ENCODE results near the gene TFB1M.

Gene TFB1M

DNA sequence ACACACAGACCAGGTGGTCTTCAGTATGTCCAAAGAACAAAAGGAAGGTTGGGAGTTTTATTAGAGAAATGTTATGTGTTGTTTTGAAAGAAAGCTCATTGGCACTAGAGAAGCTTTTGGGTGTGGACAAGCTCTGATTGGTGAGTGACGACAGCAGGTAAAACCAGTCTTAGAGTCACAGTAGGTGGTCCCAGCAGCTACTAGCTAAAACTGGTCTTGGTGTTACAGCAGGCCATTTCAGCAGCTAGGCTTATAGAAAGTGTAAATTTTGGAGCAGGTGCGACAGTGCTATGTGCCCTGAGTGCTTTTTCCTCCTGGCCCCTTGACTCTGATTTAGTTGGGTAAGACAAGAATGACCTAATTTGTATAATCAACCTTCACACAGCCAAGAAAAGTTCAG, 46.9 kb downstream of the TFB1M start:
- TF ChIP-seq POLR2AphosphoS5 (IDR thresholded peaks at IDR 0.05; ENCODE audit: borderline replicate concordance, low read depth, low read length) (no peak), EZH2 (IDR thresholded peaks at IDR 0.05) (no peak), FOXP2 (optimal IDR thresholded peaks at IDR 0.05; ENCODE audit: control extremely low read depth, extremely low read length, insufficient read depth) (no peak)
- no peak for DNase-seq (ENCODE audit: low read depth, low spot score)
- Histone ChIP-seq H3K9ac (ENCODE audit: insufficient read length) (no peak overlapping the region), H3K4me3 (no peak overlapping the region), H3K9me3 (ENCODE audit: low read depth, low read length) (no peaks in the 10 kb centered on the region), H3K27ac (no peak overlapping the region; the same call in 1 of the 2 replicates), H3K36me3 (ENCODE audit: insufficient read depth, low read length) (peaks cover 23% of the 10 kb centered on the region)

DNA sequence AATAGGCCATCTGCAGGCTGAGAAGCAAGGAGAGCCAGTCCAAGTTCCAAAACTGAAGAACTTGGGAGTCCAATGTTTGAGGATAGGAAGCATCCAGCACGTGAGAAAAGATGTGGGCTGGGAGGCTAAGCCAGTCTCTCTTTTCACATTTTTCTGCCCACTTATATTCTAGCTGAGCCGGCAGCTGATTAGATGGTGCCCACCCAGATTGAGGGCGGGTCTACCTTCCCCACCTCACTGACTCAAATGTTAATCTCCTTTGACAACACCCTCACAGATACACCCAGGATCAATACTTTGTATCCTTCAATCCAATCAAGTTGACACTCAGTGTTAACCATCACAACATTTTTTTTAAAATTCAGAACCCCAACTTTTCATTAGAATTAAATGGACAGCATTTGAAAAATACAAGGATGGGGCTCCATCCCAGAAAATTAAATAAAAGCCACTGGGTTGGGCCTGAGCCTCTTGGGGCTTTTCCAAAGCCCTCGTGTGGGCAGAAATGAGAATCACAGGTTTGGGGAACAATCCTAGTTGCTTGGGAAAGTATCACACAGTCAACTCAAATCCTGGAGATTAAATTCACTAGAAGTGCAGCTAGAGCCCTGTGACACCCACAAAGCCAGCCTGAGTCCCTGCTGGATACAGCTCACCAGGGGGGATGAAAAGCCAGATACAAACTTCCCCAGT, 48.3 kb downstream of the TFB1M start:
- TF ChIP-seq EZH2 (IDR thresholded peaks at IDR 0.05) (no peak), POLR2AphosphoS5 (IDR thresholded peaks at IDR 0.05; ENCODE audit: borderline replicate concordance, low read depth, low read length) (no peak), FOXP2 (optimal IDR thresholded peaks at IDR 0.05; ENCODE audit: control extremely low read depth, extremely low read length, insufficient read depth) (no peak)
- Histone ChIP-seq H3K36me3 (ENCODE audit: insufficient read depth, low read length) (peaks cover 25% of the 10 kb centered on the region), H3K4me3 (no peak overlapping the region), H3K9me3 (ENCODE audit: low read depth, low read length) (no peaks in the 10 kb centered on the region), H3K27ac (no peak overlapping the region), H3K9ac (ENCODE audit: insufficient read length) (no peak overlapping the region)
- DNase-seq (ENCODE audit: low read depth, low spot score) = no peak

DNA sequence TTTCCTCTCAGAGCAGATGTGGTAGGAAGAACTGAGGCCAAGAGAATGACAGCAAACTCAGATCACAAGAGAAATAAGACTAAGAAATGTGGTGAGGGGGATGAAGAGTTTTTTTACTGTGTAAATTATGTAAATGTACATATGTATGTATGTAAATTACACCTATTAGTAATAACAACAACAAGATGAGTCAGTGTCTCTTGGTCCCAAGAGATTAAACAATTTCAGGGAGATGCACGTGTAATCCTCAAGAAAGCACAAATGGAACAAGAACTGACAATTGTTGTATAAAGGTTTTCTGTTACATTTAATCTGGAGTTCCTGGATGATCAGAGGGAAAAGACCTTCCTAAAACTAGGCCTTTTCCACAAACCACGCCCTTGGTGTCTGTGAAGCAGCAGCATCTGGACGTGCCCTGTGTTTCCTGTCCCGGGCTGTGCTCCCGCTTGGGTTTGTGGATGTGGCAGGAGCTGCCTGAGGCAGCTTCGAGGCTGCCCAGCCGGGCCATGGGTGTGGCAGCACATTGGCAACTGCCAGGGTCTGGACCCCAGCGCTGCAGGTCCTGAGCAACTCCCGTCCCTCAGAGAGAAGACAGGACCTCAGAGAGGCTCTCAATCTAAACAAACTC, 49.5 kb downstream of the TFB1M start:
- Histone ChIP-seq H3K36me3 (ENCODE audit: insufficient read depth, low read length) (peaks cover 33% of the 10 kb centered on the region), H3K27ac (no peak overlapping the region), H3K4me3 (no peak overlapping the region), H3K9me3 (ENCODE audit: low read depth, low read length) (no peaks in the 10 kb centered on the region), H3K9ac (ENCODE audit: insufficient read length) (no peak overlapping the region)
- DNase-seq (ENCODE audit: low read depth, low spot score) = no peak
- TF ChIP-seq FOXP2 (optimal IDR thresholded peaks at IDR 0.05; ENCODE audit: control extremely low read depth, extremely low read length, insufficient read depth) = no peak
- TF ChIP-seq POLR2AphosphoS5 (IDR thresholded peaks at IDR 0.05; ENCODE audit: borderline replicate concordance, low read depth, low read length) = no peak
- TF ChIP-seq EZH2 (IDR thresholded peaks at IDR 0.05) = no peak

DNA sequence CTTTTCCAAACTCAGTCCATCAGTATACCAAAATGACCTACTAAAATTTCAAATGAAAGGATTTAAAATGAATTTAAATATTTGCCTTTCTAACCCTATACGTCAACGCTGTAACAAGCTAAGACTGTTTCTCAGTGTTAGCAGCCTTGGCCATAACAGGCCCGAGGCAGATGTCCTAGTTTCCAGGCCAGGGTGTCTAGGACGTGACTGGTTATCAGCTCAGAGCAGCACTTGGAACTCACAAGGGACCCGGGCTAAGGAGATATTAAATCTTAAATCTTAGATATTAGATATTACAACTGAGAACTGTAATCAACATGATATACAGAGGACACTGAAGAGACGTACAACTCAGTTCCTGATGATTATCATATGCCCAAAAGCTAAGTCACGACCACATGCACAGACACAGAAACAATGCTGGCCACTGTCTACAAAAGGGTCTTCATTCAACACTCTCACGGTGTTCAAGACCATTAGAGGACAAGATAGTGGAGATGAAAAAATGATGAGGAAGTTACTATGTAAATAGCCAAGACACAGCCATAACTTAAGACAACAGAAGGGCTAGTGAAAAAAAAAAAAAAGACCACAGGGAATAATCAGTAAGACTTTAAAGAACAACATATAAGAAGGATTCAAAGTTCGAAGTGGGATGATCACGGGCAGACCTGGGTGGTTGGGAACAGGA, 50.8 kb downstream of the TFB1M start, which contains the start of gene CLDN20:
Gene CLDN20 (plus strand): TSS at position 641 of the 691 bp plus-strand sequence. CDS start 11,707 bp downstream, outside the sequence.
- no peak for TF ChIP-seq FOXP2 (optimal IDR thresholded peaks at IDR 0.05; ENCODE audit: control extremely low read depth, extremely low read length, insufficient read depth)
- no peak for TF ChIP-seq POLR2AphosphoS5 (IDR thresholded peaks at IDR 0.05; ENCODE audit: borderline replicate concordance, low read depth, low read length)
- TF ChIP-seq EZH2 (IDR thresholded peaks at IDR 0.05) = no peak
- no peak within 1 kb of the TSS for H3K9ac ChIP-seq (ENCODE audit: insufficient read length)
- no peaks in the 10 kb centered on the region for H3K9me3 ChIP-seq (ENCODE audit: low read depth, low read length)
- no peak for DNase-seq (ENCODE audit: low read depth, low spot score)
- H3K4me3 ChIP-seq = no peak within 1 kb of the TSS
- no peak within 1 kb of the TSS for H3K27ac ChIP-seq
- peaks cover 44% of the 10 kb centered on the region for H3K36me3 ChIP-seq (ENCODE audit: insufficient read depth, low read length)

DNA sequence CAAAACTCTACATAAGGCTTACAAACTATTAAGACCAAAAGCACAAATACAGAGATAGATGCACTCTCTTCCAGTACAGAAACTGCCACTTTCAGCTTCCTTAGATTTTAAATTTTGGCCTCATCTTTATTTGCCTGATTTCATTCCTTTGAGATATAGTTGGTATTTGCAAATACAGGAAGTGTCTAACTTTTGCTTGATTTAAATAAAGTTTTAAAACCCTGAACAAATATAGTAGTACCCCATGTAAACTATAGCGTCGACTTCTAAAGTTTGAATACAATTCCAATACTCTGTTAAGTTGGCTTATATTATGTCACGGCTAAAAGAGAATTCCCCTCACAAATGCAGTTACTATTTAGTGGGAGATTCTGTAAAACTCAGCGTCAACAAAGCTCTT, 51.6 kb downstream of the TFB1M start:
- TF ChIP-seq POLR2AphosphoS5 (IDR thresholded peaks at IDR 0.05; ENCODE audit: borderline replicate concordance, low read depth, low read length) (no peak), EZH2 (IDR thresholded peaks at IDR 0.05) (no peak), FOXP2 (optimal IDR thresholded peaks at IDR 0.05; ENCODE audit: control extremely low read depth, extremely low read length, insufficient read depth) (no peak)
- DNase-seq (ENCODE audit: low read depth, low spot score) = no peak
- H3K27ac ChIP-seq = no peak overlapping the region
- H3K9ac ChIP-seq (ENCODE audit: insufficient read length) = no peak overlapping the region
- peaks cover 49% of the 10 kb centered on the region for H3K36me3 ChIP-seq (ENCODE audit: insufficient read depth, low read length)
- no peak overlapping the region for H3K4me3 ChIP-seq
- no peaks in the 10 kb centered on the region for H3K9me3 ChIP-seq (ENCODE audit: low read depth, low read length)

DNA sequence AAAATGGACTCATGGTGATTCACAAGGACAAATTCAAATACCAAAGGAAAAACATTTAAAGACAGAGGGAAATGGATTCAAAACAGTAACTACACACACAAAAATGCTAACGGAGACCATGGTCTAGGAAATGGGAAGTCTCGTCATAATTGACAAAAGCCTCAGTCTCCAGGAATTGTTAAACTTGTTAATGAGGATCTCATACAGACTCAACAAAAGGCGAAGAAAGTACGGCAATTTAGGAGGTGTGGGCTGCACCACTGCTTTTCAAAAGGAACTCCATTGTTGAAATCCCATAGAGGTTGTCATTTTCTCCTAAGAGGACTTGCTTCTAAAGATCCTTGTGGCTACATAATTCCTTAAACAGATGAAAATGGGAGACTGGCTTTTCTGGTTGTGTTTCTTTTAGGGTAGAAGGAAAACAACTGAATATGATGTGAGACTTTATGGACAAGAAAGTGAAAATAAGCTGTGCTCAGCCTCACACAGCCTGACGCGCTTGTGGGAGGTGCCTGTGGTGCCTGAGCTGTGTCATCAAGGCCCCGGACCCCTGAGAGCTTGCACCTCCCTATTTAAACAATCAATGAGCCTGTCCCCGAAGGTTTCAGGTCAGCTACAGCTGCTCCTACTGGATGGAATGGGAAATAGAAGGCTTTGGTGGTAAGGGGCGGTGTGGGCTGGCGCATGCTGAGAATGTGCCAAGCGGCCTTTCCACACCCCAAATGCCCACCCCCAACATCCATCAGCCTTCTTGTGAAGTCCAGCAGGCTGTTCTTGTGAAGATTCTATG, 53.0 kb downstream of the TFB1M start:
- H3K9ac ChIP-seq (ENCODE audit: insufficient read length) = no peak overlapping the region
- no peak overlapping the region for H3K4me3 ChIP-seq
- TF ChIP-seq POLR2AphosphoS5 (IDR thresholded peaks at IDR 0.05; ENCODE audit: borderline replicate concordance, low read depth, low read length) = no peak
- no peak for TF ChIP-seq FOXP2 (optimal IDR thresholded peaks at IDR 0.05; ENCODE audit: control extremely low read depth, extremely low read length, insufficient read depth)
- no peak for TF ChIP-seq EZH2 (IDR thresholded peaks at IDR 0.05)
- no peak overlapping the region for H3K27ac ChIP-seq
- no peak for DNase-seq (ENCODE audit: low read depth, low spot score)
- peaks cover 53% of the 10 kb centered on the region for H3K36me3 ChIP-seq (ENCODE audit: insufficient read depth, low read length)
- H3K9me3 ChIP-seq (ENCODE audit: low read depth, low read length) = no peaks in the 10 kb centered on the region

DNA sequence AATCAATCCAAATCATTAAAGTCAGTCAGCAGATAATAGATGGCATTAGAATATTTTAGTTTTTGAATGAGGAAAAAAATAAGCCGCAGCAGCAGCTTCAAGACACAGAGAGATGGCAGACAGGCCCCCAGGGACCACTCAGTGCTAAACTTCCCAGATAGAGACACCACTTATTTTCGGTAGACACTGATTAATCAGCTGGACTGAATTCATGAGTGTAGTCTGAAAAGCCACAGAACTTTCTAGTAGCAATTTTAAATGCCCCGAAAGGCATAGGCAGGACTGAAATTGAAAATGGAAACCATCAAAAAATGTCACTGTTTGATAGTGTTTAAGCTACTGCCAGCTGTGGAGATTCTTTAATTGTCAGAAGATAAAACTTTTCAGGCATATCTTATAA, 53.6 kb downstream of the TFB1M start:
- Histone ChIP-seq H3K4me3 (no peak overlapping the region), H3K27ac (no peak overlapping the region), H3K9me3 (ENCODE audit: low read depth, low read length) (no peaks in the 10 kb centered on the region), H3K36me3 (ENCODE audit: insufficient read depth, low read length) (peaks cover 58% of the 10 kb centered on the region), H3K9ac (ENCODE audit: insufficient read length) (no peak overlapping the region)
- no peak for TF ChIP-seq EZH2 (IDR thresholded peaks at IDR 0.05)
- TF ChIP-seq FOXP2 (optimal IDR thresholded peaks at IDR 0.05; ENCODE audit: control extremely low read depth, extremely low read length, insufficient read depth) = no peak
- no peak for TF ChIP-seq POLR2AphosphoS5 (IDR thresholded peaks at IDR 0.05; ENCODE audit: borderline replicate concordance, low read depth, low read length)
- no peak for DNase-seq (ENCODE audit: low read depth, low spot score)

DNA sequence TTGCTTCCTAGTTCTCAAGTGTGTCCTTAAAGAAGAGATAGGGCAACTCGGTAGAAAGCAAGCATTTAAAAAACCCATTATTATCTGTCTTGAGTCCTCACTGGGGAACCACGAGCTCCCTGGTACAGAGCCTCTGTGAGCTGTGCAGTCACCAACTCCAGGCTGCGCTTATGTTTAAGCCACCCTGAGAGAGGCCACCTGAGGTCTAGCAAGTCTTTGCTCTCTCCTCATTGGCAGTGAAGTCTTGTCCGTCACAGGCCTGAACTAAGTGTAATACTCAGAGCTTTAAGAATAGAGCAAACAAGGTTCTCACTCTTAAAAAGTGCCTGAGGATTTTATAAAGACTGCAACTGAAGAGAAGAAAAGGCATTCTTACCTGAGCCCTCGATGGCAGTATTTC, 54.4 kb downstream of the TFB1M start:
- TF ChIP-seq FOXP2 (optimal IDR thresholded peaks at IDR 0.05; ENCODE audit: control extremely low read depth, extremely low read length, insufficient read depth) (no peak), EZH2 (IDR thresholded peaks at IDR 0.05) (no peak), POLR2AphosphoS5 (IDR thresholded peaks at IDR 0.05; ENCODE audit: borderline replicate concordance, low read depth, low read length) (no peak)
- Histone ChIP-seq H3K36me3 (ENCODE audit: insufficient read depth, low read length) (peaks cover 61% of the 10 kb centered on the region), H3K4me3 (no peak overlapping the region), H3K27ac (no peak overlapping the region), H3K9ac (ENCODE audit: insufficient read length) (no peak overlapping the region), H3K9me3 (ENCODE audit: low read depth, low read length) (no peaks in the 10 kb centered on the region)
- no peak for DNase-seq (ENCODE audit: low read depth, low spot score)

Measured in SK-N-MC (cell line).